ENCODE data around the gene LDLRAD4.

DNA sequence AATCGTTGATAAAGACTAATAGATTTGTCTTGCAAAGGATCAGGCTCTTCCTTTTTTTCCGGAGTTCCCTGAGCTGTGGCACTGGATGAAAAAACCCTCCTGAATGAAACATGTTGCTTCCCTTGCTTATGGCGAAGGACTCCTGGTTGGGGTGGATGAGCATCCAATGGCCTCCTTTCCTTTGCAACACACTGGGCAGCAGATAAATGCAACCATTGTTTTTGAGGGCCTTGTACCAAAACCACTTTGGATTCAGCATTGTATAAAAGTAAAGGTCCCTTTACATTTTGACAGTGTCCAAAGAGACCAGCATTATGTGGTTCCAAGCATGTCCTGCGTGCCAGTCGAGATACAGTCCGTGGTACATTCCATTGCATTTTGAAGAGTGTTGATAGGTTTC, 463.1 kb downstream of the LDLRAD4 start:
- TF ChIP-seq CTCF (conservative IDR thresholded peaks at IDR 0.05; ENCODE audit: low read depth, low read length) (no peak), EZH2 (IDR thresholded peaks at IDR 0.05; ENCODE audit: low read length, unreplicated experiment) (no peak), EZH2phosphoT487 (IDR thresholded peaks at IDR 0.05; ENCODE audit: borderline replicate concordance, low read length) (no peak)
